HG02885 (cell line): ENCODE results near the gene GART.
"Not testable (repeated sequence)": the region's sequence is repeated elsewhere in the genome, so short reads cannot be mapped to it uniquely, and the experiment has no call there.

Experiments
- ATAC-seq: cut with Tn5 transposase; IDR thresholded peaks from one replicate; pipeline ENCODE4 v1.9.1; 2021; ENCODE audit warnings: mild to moderate bottlenecking; ENCODE audit not compliant: unreplicated experiment, poor library complexity

GART gene

DNA sequence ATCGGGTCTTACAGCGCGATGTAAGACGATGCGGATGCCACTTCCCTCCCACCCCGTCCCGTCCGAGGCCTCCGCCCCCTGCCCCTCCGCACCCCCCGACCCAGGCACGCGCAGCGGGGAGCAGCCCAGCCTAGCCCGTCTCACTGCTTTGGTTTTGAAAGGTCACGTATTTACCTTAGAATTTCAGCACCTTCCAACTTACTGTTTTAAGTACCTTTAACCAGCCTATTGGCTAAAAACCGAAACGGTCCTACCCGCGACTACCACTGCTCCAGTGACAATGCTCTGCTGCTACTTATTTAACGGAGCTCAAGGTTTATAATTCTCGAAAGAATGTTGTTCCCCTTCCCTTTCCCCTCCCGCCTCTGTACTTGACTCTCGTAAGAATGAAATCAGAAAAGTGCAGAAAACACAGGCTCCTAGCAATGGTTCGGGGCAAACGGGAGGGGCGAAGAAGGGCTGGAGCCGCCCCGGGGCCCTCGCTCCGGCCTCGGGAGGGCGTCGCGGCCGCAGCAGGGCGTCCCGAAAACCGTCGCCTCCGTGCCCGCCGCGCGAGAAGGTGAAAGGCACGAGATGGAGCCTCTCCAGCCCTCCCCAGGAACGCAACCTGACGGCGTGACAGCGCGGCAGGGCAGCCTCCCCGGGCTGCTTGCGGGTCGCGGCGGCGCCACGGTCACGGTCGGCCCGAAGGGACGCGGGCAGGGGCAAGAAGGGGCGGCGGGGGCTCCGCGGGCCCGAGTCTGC, 62.8 kb downstream of the GART start:
- peak; percentile 21 for ATAC-seq

GRCh38 chr21:33478182-33478581, 63.7 kb downstream of the GART start:
- ATAC-seq, result no peak

GRCh38 chr21:33477066-33477465, 64.9 kb downstream of the GART start:
- no peak for ATAC-seq

- ATAC-seq, result no peak
Observed at GRCh38 chr21:33473344-33473743, 68.6 kb downstream of the GART start.

DNA sequence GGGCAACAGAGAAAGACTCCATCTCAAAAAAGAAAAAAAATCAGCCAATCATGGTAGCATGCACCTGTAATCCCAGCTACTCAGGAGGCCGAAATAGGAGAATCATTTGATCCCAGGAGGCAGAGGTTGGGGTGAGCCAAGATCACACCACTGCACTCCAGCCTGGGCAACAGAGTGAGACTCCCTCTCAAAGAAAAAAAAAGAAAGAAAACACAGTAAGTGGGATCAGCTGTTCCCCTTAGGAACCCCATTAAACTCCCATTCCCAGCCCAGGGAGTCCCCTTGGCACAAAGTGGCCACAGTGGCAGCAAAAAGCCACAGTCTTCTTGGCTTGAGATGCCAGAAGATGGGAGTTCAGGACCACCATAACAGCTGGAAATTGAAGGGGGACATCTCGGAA, 71.2 kb downstream of the GART start:
- no peak for ATAC-seq

GRCh38 chr21:33469183-33469582, 72.7 kb downstream of the GART start:
- ATAC-seq, result not testable (repeated sequence)

GRCh38 chr21:33461538-33462250, 80.2 kb downstream of the GART start:
- no peak for ATAC-seq

DNA sequence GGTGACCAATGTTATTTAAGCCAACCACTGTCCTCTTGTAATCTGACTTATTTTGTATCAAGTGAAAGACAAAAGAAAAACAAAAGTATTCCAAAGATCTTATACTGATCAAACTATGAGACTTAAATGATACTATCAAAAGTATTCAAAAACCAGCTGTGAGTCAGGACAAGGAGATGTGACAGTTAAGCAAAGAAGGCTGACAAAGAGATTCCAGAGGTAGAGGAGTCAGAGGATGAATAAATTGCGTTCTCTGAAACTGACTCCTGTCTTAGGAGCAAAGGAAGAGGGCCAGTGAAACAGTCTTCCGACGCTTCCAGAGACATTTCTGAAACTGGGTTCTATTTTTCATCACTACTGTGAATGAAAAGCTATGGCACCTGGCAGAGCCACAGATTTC, 83.1 kb downstream of the GART start:
- no peak for ATAC-seq

- ATAC-seq, result no peak
Observed at GRCh38 chr21:33455686-33456446, 86.1 kb downstream of the GART start.
